ENCODE measurements around the gene ROR1.

Gene ROR1

DNA sequence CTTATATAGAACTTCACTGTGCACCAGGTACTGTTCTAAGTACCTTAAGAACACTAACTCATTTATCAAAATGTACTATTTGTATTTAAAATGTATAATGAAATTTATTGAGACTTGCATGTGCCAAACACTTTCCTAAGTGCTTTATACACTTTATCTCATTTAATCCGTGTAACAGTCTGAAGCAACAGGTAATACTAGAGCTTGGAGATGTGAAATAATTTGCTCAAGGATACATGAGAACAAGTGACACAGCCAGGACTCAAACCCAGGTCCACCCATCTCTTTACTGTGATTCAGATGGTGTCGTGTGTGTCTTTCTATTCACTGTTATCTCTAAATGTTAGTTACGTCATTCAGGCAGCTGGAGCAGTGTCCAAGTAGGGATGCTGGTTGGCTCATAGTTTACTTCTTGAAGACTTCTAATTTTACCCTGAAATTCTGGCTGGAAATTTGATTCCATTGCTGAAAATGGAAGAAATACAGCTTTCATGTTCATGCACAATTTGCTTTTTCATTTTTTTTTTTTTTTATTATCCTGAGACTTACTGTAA is 259.9 kb downstream of the ROR1 start:
- CTCF ChIA-PET, result interaction anchor here (1.0 kb wide), 1 partner anchor 43 kb away, joined by 4 read pairs; no protein-coding TSS in a partner anchor
- POLR2A ChIA-PET, result no interaction called here
- TF ChIP-seq CTCF (IDR thresholded peaks at IDR 0.05; ENCODE audit: control extremely low read depth, extremely low read depth, low read depth, missing control alignments), result no peak
- DNase-seq (ENCODE audit: extremely low spot score), result no peak

DNA sequence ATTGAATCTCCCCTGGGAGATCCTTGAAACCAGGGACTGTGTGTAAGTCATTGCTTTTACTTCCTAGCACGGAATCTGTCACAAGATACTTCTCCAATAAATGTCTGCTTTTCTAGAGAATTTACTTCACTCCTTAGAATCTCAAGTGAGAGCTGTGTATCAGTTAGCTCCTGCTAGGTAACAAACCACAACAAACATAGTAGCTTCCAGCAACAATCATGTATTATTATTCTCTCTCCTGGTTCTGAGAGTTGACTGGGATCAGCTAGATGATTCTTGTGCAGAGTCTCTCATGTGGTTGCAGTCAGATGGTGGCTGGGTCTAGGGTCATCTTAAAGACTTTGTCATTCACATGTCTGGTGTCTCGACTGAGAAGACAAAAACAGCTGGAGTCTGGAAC is 262.7 kb downstream of the ROR1 start:
- CTCF ChIA-PET, result no interaction called here
- no peak for DNase-seq (ENCODE audit: extremely low spot score)
- TF ChIP-seq CTCF (IDR thresholded peaks at IDR 0.05; ENCODE audit: control extremely low read depth, extremely low read depth, low read depth, missing control alignments), result no peak

GRCh38 chr1:64038119-64038518 is 264.3 kb downstream of the ROR1 start:
- DNase-seq (ENCODE audit: extremely low spot score), result no peak
- CTCF ChIA-PET, result no interaction called here
- no peak for TF ChIP-seq CTCF (IDR thresholded peaks at IDR 0.05; ENCODE audit: control extremely low read depth, extremely low read depth, low read depth, missing control alignments)
- POLR2A ChIA-PET, result interaction anchor here (0.5 kb wide), 1 partner anchor 28 kb away, joined by 3 read pairs; no protein-coding TSS in a partner anchor

More for the DNA sequence above, 262.7 kb downstream of the ROR1 start:
- POLR2A ChIA-PET, result no interaction called here

- ChIA-PET POLR2A (no interaction called here), CTCF (no interaction called here)
- no peak for TF ChIP-seq CTCF (IDR thresholded peaks at IDR 0.05; ENCODE audit: control extremely low read depth, extremely low read depth, low read depth, missing control alignments)
- DNase-seq (ENCODE audit: extremely low spot score), result no peak
These were observed 265.1 kb downstream of the ROR1 start for GRCh38 chr1:64038965-64039364.

DNA sequence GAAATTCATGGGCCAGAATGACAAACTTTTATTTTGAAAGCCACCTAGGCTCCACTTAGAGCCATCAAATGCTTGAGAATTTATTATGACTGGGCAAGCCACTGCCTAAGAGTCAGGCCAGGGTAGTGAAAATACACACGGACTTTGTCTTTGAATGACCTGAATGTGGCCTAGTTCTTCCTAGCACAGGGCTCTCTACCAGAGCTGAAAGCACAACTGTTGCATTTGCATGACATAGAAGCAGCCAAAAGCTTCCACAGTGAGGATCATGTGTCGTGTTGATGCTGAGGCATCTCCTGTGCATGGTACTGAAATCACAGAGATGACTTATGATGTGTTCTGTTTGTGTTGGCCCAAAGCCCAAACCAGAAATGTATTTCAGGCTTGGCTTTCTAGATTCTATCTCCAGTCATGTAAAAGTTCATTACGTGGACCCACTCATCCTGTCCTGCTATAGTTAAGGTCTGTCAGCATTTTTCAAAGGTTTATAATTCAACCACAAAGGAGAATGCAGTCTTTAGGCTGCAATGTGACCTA is 265.6 kb downstream of the ROR1 start:
- CTCF ChIA-PET, result no interaction called here
- no peak for DNase-seq (ENCODE audit: extremely low spot score)
- no peak for TF ChIP-seq CTCF (IDR thresholded peaks at IDR 0.05; ENCODE audit: control extremely low read depth, extremely low read depth, low read depth, missing control alignments)
- POLR2A ChIA-PET, result no interaction called here

DNA sequence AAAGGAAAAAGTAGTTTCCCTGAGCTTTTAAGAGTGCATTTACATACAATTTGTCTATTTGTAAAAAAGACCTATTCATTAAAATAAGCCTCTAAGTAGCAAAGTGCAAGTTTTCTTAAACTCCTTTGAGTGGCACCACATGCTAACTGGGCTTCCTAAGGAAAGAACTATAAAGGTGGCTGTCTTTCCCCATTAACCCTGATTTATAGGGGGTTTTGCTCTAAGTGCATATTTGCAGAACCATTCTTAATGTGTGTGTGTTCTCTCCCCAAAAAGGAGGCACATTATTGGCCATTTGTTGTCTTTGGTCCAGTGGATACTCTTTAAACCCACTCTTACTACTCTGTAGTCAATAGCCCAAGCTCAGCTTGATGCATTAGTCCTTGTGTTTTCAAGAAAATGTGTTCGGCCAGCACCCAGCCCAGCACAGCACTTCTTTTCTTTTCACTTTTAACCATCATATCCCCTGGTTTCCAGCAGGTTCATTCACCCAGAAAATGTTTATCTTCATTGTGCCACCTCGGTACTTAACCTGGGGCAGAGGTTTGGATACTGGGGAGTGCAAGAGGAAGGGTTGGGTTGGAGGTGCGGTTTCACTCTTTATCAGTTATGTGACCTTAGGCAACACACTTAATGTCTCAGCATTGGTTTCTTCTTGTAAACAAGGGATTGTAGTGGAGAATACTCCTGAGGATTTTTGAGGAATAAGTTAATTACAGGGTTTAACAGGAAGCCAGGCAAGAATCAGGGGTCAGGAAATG is 267.7 kb downstream of the ROR1 start:
- no peak for TF ChIP-seq CTCF (IDR thresholded peaks at IDR 0.05; ENCODE audit: control extremely low read depth, extremely low read depth, low read depth, missing control alignments)
- CTCF ChIA-PET, result interaction anchor here (1.4 kb wide), 1 partner anchor 12 kb away, joined by 3 read pairs; no protein-coding TSS in a partner anchor
- POLR2A ChIA-PET, result no interaction called here
- no peak for DNase-seq (ENCODE audit: extremely low spot score)

Measured in GM10248 (cell line).